ENCODE data around the gene HYAL4.
"Not testable (repeated sequence)": the region's sequence is repeated elsewhere in the genome, so short reads cannot be mapped to it uniquely, and the experiment has no call there.

The HYAL4 gene

DNA sequence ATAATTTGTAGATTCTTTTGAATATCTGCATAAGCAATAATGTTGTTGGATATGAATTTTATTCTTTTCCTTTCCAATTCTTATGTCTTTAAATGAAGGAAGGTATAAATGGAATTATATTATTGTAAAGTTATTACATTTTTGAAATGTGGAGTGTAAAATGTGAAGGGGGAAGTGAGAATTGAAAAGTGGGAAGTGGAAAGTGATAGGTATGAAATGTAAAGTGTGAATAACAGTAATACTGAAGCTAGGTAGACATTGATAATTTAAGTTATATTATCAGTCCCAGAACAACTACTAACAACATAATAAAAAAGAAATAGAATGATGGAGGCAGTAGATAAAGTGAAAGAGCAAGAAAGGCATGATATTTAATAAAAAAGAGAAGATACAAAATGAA, 39.7 kb upstream of the HYAL4 start:
- TF ChIP-seq, protein P1, sequence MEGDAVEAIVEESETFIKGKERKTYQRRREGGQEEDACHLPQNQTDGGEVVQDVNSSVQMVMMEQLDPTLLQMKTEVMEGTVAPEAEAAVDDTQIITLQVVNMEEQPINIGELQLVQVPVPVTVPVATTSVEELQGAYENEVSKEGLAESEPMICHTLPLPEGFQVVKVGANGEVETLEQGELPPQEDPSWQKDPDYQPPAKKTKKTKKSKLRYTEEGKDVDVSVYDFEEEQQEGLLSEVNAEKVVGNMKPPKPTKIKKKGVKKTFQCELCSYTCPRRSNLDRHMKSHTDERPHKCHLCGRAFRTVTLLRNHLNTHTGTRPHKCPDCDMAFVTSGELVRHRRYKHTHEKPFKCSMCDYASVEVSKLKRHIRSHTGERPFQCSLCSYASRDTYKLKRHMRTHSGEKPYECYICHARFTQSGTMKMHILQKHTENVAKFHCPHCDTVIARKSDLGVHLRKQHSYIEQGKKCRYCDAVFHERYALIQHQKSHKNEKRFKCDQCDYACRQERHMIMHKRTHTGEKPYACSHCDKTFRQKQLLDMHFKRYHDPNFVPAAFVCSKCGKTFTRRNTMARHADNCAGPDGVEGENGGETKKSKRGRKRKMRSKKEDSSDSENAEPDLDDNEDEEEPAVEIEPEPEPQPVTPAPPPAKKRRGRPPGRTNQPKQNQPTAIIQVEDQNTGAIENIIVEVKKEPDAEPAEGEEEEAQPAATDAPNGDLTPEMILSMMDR (conservative IDR thresholded peaks at IDR 0.05; ENCODE audit: low read depth, low read length) = no peak
- no peak for DNase-seq (ENCODE audit: low read depth)
- no peak overlapping the region for H3K4me3 ChIP-seq (ENCODE audit: low read depth, low read length)

DNA sequence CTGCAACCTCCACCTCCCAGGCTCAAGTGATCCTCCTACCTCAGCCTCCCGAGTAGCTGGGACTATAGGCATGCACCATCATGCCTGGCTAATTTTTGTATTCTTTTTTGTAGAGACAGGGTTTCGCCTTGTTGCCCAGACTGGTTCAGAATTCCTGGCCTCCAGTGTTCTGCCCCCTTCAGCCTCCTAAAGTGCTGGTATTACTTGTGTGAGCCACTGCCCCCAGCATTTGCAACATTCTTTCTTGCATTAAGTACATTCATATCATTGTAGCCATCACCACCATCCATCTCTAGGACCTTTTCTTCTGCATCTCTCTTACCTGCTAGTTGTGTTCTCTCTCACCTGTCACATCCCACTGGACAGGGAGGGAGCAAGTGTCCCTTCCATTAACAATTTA, 35.5 kb upstream of the HYAL4 start:
- no peak for DNase-seq (ENCODE audit: low read depth)
- TF ChIP-seq, protein P1 (conservative IDR thresholded peaks at IDR 0.05; ENCODE audit: low read depth, low read length) = no peak
- H3K4me3 ChIP-seq (ENCODE audit: low read depth, low read length) = no peak overlapping the region

DNA sequence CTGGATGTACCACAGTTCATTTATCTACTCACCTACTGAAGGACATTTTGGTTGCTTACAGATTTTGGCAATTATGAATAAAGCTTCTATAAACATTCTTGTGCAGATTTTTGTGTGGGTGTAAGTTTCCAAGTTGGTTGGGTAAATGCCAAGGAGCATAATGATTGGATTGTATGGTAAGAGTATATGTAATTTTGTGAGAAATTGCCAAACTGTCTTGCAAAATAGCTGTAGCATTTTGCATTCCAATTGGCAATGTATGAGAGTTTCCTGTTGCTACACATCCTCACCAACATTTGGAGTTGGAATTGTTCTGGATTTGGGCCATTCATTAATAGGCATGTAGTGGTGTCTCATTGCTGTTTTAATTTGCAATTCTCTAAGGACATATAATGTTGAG, 33.9 kb upstream of the HYAL4 start:
- TF ChIP-seq, protein P1 (conservative IDR thresholded peaks at IDR 0.05; ENCODE audit: low read depth, low read length) = no peak
- no peak overlapping the region for H3K4me3 ChIP-seq (ENCODE audit: low read depth, low read length)
- DNase-seq (ENCODE audit: low read depth) = peak; percentile 37

DNA sequence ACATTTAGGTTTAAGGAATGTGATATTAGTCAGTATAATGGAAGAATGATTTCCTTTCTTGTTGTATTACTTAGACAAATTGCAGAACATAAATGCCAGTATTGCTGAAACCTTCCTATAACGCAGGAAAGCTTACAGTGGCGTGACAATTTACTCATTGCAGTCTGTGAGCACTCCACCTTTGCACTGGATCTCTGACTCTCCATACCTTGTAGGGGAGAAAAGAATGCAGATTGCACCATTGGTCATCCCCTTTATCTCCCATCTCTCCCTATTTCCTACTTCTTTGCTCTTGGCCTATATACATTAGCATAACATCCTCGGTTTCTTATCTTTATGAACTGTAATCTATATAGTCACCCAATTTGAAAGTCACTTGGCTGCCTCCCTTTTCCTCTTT, 28.1 kb upstream of the HYAL4 start:
- no peak overlapping the region for H3K4me3 ChIP-seq (ENCODE audit: low read depth, low read length)
- TF ChIP-seq, protein P1 (conservative IDR thresholded peaks at IDR 0.05; ENCODE audit: low read depth, low read length) = no peak
- no peak for DNase-seq (ENCODE audit: low read depth)

DNA sequence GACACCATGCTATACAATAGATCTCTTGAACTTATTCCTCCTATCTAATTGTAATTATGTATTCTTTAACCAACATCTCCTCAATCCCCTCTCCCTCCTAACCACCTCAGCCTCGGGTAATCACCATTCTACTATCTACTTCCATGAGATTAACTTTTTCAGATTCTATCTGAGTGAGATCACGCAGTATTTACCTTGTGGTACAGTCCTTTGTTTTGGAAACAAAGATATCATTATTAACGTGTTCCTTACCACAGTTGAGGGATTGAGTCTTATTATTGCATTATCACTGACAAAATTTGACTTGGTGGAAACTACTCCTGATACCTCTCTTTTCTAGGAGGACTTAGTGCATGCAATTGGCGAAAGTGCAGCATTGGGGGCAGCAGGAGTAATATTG, 26.0 kb upstream of the HYAL4 start:
- DNase-seq (ENCODE audit: low read depth) = no peak
- H3K4me3 ChIP-seq (ENCODE audit: low read depth, low read length) = no peak overlapping the region
- TF ChIP-seq, protein P1 (conservative IDR thresholded peaks at IDR 0.05; ENCODE audit: low read depth, low read length) = no peak

DNA sequence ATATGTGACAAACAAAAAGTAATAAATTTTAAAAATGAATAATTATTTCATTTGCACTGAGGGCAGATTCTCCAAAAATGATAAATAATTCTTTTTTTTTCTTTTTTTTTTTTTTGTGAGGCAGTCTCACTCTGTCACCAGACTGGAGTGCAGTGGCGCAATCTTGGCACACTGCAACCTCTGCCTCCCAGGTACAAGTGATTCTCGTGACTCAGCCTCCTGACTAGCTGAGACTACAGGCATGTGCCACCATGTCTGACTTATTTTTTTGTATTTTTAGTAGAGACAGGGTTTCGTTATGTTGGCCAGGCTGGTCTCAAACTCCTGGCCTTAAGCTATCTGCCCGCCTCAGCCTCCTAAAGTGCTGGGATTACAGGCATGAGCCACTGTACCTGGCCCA, 25.2 kb upstream of the HYAL4 start:
- not testable (repeated sequence) for DNase-seq (ENCODE audit: low read depth); H3K4me3 ChIP-seq (ENCODE audit: low read depth, low read length)

DNA sequence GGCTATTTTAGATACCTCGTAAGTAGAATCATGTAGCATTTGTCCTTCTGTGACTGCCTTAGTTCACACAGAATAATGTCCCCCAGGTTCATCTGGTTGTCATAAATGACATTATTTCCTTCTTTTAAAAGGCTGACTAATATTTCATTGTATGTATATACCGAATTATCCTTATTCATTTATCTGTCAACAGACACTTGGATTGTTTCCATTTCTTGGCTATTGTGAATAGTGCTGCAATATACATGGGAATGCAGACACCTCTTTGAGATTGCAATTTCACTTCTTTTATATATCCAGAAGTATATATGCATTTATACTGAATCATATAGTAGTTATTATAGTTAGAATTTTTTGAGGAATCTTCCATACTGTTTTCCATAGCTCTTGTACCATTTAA, 24.1 kb upstream of the HYAL4 start:
- DNase-seq (ENCODE audit: low read depth) = no peak
- H3K4me3 ChIP-seq (ENCODE audit: low read depth, low read length) = no peak overlapping the region
- TF ChIP-seq, protein P1 (conservative IDR thresholded peaks at IDR 0.05; ENCODE audit: low read depth, low read length) = no peak

DNA sequence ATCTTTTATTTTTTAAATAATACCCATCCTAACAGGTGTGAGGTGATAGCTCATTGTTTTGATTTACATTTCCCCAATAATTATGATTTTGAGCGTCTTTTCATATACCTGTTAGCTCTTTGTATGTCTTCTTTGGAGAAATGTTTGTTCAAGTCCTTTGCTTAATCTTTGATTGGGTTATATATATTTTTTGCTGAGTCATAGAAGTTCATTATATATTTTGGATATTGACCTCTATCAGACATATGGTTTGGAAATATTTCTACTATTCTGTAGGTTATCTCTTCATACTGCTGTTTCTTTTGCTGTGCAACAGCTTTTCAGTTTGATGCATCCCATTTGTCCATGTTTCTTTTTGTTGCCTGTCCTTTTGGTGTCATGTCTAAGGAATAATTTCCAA, 23.6 kb upstream of the HYAL4 start:
- TF ChIP-seq, protein P1 (conservative IDR thresholded peaks at IDR 0.05; ENCODE audit: low read depth, low read length) = no peak
- DNase-seq (ENCODE audit: low read depth) = no peak
- no peak overlapping the region for H3K4me3 ChIP-seq (ENCODE audit: low read depth, low read length)

All from choroid plexus epithelial cell (primary cell).